ENCODE measurements around the gene CHCHD3. TPM values are rescaled to one million over a fixed set of nuclear protein-coding genes. Genes with fewer than 3 reads are reported as not detected.

CHCHD3 gene
- total RNA-seq, 1 experiment from 2014 or later: 102 TPM

- intact Hi-C loops (cut with micrococcal nuclease; ENCODE audit: unreplicated experiment): no loop called here
- ChIA-PET CTCF (no interaction called here), POLR2A (interaction anchor here (0.7 kb wide), 1 partner anchor 836 kb away, joined by 3 read pairs; no protein-coding TSS in a partner anchor)
- H3K4me1 ChIP-seq: no peaks in the 10 kb centered on the region
- peaks cover 3% of the 10 kb centered on the region for H3K36me3 ChIP-seq (ENCODE audit: control insufficient read depth, insufficient read depth, low read length)
- no TSS peak for BruUV-seq (replicated peaks)
- H3K27me3 ChIP-seq (replicated peaks; ENCODE audit: control insufficient read depth, insufficient read depth, low read length): no peaks in the 10 kb centered on the region
- DNase-seq: no peak
- H3K27me3 Mint-ChIP-seq (ENCODE audit: insufficient read depth, unreplicated experiment): no peaks in the 10 kb centered on the region
- no peaks in the 10 kb centered on the region for H3K4me1 Mint-ChIP-seq (ENCODE audit: low read depth, unreplicated experiment)
- peaks cover 10% of the 10 kb centered on the region for H3K9me3 Mint-ChIP-seq (ENCODE audit: unreplicated experiment)
- H3K4me3 Mint-ChIP-seq (ENCODE audit: unreplicated experiment): no peak overlapping the region
- no peak for TF ChIP-seq CTCF (IDR thresholded peaks at IDR 0.05; ENCODE audit: insufficient read depth in 1 of 2, low read depth in 1 of 2, low read length in 1 of 2, severe bottlenecking in 1 of 2, unreplicated experiment in 1 of 2)
- no peak overlapping the region for H3K27ac Mint-ChIP-seq (ENCODE audit: unreplicated experiment)
- no peaks in the 10 kb centered on the region for H3K9me3 ChIP-seq
- H3K36me3 Mint-ChIP-seq (ENCODE audit: insufficient read depth, unreplicated experiment): peaks cover 13% of the 10 kb centered on the region
- H3K4me3 ChIP-seq (ENCODE audit: low read depth, low read length): no peak overlapping the region
Measured at GRCh38 chr7:132789281-132789680, 292.6 kb downstream of the CHCHD3 start.

GRCh38 chr7:132785870-132786269 lies 296.0 kb downstream of the CHCHD3 start:
- BruUV-seq (replicated peaks): no TSS peak
- Mint-ChIP-seq H3K4me1 (ENCODE audit: low read depth, unreplicated experiment) (no peaks in the 10 kb centered on the region), H3K27me3 (ENCODE audit: insufficient read depth, unreplicated experiment) (no peaks in the 10 kb centered on the region), H3K4me3 (ENCODE audit: unreplicated experiment) (no peak overlapping the region), H3K27ac (ENCODE audit: unreplicated experiment) (no peak overlapping the region), H3K9me3 (ENCODE audit: unreplicated experiment) (peaks cover 10% of the 10 kb centered on the region), H3K36me3 (ENCODE audit: insufficient read depth, unreplicated experiment) (peaks cover 26% of the 10 kb centered on the region)
- ChIA-PET CTCF (no interaction called here), POLR2A (no interaction called here)
- no peak for TF ChIP-seq CTCF (IDR thresholded peaks at IDR 0.05; ENCODE audit: insufficient read depth in 1 of 2, low read depth in 1 of 2, low read length in 1 of 2, severe bottlenecking in 1 of 2, unreplicated experiment in 1 of 2)
- DNase-seq: no peak
- Histone ChIP-seq H3K4me3 (ENCODE audit: low read depth, low read length) (no peak overlapping the region), H3K27me3 (replicated peaks; ENCODE audit: control insufficient read depth, insufficient read depth, low read length) (no peaks in the 10 kb centered on the region), H3K4me1 (no peaks in the 10 kb centered on the region), H3K36me3 (ENCODE audit: control insufficient read depth, insufficient read depth, low read length) (no peaks in the 10 kb centered on the region; the same call in 1 of the 2 replicates), H3K9me3 (no peaks in the 10 kb centered on the region)
- intact Hi-C loops (cut with micrococcal nuclease; ENCODE audit: unreplicated experiment): no loop called here

GRCh38 chr7:132784406-132784805 lies 297.5 kb downstream of the CHCHD3 start:
- Mint-ChIP-seq H3K4me3 (ENCODE audit: unreplicated experiment) (no peak overlapping the region), H3K4me1 (ENCODE audit: low read depth, unreplicated experiment) (no peaks in the 10 kb centered on the region), H3K36me3 (ENCODE audit: insufficient read depth, unreplicated experiment) (peaks cover 31% of the 10 kb centered on the region), H3K27me3 (ENCODE audit: insufficient read depth, unreplicated experiment) (no peaks in the 10 kb centered on the region), H3K9me3 (ENCODE audit: unreplicated experiment) (peaks cover 10% of the 10 kb centered on the region), H3K27ac (ENCODE audit: unreplicated experiment) (no peak overlapping the region)
- no peaks in the 10 kb centered on the region for H3K27me3 ChIP-seq (replicated peaks; ENCODE audit: control insufficient read depth, insufficient read depth, low read length)
- no peak for TF ChIP-seq CTCF (IDR thresholded peaks at IDR 0.05; ENCODE audit: insufficient read depth in 1 of 2, low read depth in 1 of 2, low read length in 1 of 2, severe bottlenecking in 1 of 2, unreplicated experiment in 1 of 2)
- no TSS peak for BruUV-seq (replicated peaks)
- H3K4me3 ChIP-seq (ENCODE audit: low read depth, low read length): no peak overlapping the region
- H3K9me3 ChIP-seq: no peaks in the 10 kb centered on the region
- no peaks in the 10 kb centered on the region for H3K36me3 ChIP-seq (ENCODE audit: control insufficient read depth, insufficient read depth, low read length)
- ChIA-PET CTCF (no interaction called here), POLR2A (no interaction called here)
- no peak for DNase-seq
- intact Hi-C loops (cut with micrococcal nuclease; ENCODE audit: unreplicated experiment): no loop called here
- no peaks in the 10 kb centered on the region for H3K4me1 ChIP-seq
